Adipocyte (in vitro differentiated cells): ENCODE results near the gene SGIP1.

ENCODE experiments used
- DNase-seq: peaks from one replicate; pipeline ENCODE4 v3.0.0-alpha.2; 2015; ENCODE audit warnings: low read depth
- H3K27me3 ChIP-seq: replicated peaks from 2 replicates; pipeline ENCODE4 v1.7.0; 2013; ENCODE audit warnings: mild to moderate bottlenecking, low read length, moderate library complexity; ENCODE audit not compliant: control insufficient read depth, insufficient read depth
- H3K36me3 ChIP-seq: 2 replicates; pipeline ENCODE4 v1.7.0; 2013; ENCODE audit warnings: low read length, mild to moderate bottlenecking, moderate library complexity; ENCODE audit not compliant: control insufficient read depth, insufficient read depth, severe bottlenecking
- H3K4me1 ChIP-seq: 2 replicates; pipeline ENCODE4 v1.7.0; 2013; ENCODE audit warnings: mild to moderate bottlenecking, low read length, moderate library complexity; ENCODE audit not compliant: control insufficient read depth, insufficient read depth
- H3K4me3 ChIP-seq: 2 replicates; pipeline ENCODE4 v1.7.0; 2013; ENCODE audit warnings: mild to moderate bottlenecking, low read length, moderate library complexity
- H3K9ac ChIP-seq: 2 replicates; pipeline ENCODE4 v1.7.0; 2013; ENCODE audit warnings: mild to moderate bottlenecking, low read length, moderate library complexity
- H3K9me3 ChIP-seq: 2 replicates; pipeline ENCODE4 v1.7.0; 2013; ENCODE audit warnings: mild to moderate bottlenecking, low read length, moderate library complexity; ENCODE audit not compliant: control insufficient read depth

SGIP1 gene

DNA sequence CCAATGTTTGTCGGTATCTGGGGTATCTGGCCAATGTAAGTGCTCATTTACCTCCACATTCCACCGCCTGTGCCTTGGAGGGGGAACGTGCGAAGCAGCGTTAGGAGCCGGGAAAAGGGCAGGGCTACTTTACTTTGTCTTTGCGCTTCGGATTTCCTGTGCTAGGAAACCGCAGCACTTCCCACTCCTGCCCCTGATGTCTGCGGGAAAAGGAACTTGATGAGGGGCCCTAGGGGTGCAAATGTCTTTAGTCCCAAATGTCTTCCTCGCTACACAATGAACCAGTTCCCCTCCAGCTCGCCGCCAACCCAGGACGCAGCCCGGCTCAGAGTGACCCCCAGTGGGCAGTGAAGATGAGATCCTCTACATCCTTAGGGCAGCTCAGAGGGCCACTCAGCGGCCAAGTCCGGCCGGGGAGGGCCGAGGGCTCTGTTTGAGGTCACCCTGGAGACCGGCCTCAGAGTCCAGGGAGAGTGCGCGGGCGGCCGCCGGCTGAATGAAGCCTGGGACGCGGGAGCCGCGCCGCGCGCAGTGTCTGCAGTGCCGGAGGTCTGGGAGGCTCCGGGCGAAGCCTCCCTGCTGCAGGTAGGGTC is 218.1 kb downstream of the SGIP1 start, which contains the start of gene DYNLT5:
DYNLT5 (plus strand) TSS at position 460 of the 593 bp plus-strand sequence. CDS start 2,200 bp downstream, outside the sequence.
- Histone ChIP-seq H3K36me3 (no peaks in the 10 kb centered on the region), H3K4me1 (peaks cover 11% of the 10 kb centered on the region), H3K27me3 (no peaks in the 10 kb centered on the region), H3K9ac (peak within 1 kb of the TSS; percentile 50), H3K9me3 (no peaks in the 10 kb centered on the region), H3K4me3 (peak within 1 kb of the TSS; percentile 76)
- DNase-seq = peak; percentile 50

DNA sequence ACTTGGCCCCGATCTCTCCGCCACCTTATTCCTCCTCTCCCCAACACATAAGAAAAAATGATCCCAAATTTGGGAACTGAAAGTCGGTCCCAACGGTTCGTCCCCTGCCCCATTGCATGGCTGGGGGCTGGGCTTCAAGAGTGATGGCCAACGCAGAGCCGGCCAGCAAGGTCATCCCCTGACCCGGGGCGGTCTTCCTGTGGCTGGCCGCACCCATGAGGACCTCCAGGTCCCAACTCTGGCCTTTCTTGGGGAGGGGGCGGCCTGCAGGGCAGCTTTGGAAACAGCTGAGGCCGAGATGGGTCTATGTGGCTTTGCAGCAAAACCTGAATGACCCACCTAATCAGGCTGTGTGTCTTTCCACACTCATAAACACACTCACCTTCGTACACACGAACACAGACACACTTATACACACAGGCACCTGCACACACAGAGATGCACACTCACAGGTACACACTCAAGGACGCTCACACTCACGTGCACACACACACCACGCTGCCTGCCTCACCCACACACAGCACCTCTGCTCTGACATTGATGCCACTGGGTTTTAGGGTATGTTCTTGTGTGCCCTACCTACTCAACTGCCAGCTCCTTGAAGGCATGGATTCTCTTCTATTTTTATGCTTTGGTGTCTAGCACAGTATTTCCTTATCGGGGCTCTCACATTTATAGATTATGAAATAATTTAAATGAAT is 218.9 kb downstream of the SGIP1 start:
- Histone ChIP-seq H3K4me1 (peaks cover 6% of the 10 kb centered on the region), H3K9me3 (no peaks in the 10 kb centered on the region), H3K4me3 (peak overlapping the region; percentile 76), H3K9ac (peak overlapping the region; percentile 50), H3K27me3 (no peaks in the 10 kb centered on the region), H3K36me3 (no peaks in the 10 kb centered on the region)
- no peak for DNase-seq

DNA sequence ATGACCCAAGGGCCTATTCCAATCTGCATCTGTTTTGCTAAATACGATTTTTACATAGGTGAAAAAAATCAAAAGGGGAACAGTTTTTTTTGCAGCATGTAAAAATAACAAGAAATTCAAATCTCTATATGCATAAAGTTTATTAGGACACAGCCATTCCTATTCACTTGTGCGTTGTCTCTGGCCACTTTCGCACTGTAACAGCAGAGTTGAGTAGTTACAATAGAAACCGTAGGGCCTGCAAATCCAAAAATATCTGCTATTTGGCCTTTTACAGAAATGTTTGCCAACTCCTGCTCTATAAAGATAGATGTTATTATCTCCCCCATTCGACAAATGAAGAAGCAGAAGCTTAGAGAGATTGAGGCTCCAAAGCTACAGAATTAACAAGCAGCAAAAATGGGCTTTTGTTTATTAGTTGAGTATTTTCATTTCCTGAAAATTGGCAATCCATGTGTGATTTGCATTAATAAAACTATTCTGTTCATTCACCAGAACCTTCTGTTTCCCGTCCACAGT is 223.8 kb downstream of the SGIP1 start:
- H3K4me1 ChIP-seq = no peaks in the 10 kb centered on the region
- no peak for DNase-seq
- H3K9me3 ChIP-seq = no peaks in the 10 kb centered on the region

DNA sequence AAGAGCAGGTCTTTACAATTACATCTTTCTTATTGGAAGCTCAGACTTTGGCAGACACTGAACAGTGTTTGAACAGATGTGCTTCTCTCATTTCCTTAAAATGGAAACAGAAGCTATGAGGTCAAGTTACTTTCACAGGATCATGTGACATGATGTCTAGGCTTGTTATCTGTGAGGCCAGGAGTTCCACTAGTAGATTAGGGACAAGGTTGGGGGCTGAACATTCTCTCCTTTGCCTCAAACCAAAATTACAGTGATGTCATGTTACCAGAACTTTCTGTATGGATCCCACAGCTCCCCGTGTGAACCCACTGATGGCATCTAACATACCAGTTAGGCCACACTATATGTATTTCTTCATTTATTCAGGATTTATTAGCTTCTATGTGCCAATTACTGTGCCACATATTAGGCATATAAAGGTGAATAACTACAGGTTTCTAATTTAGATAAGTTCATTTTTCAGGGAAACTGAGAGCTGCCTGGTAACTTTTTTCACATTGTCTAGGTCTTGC is 224.3 kb downstream of the SGIP1 start:
- Histone ChIP-seq H3K9me3 (no peaks in the 10 kb centered on the region), H3K27me3 (no peaks in the 10 kb centered on the region)
- no peak for DNase-seq

More for the DNA sequence above, 223.8 kb downstream of the SGIP1 start:
- Histone ChIP-seq H3K9ac (no peak overlapping the region), H3K27me3 (no peaks in the 10 kb centered on the region), H3K36me3 (no peaks in the 10 kb centered on the region), H3K4me3 (no peak overlapping the region)

GRCh38 chr1:66760506-66760905 is 226.6 kb downstream of the SGIP1 start:
- Histone ChIP-seq H3K27me3 (no peaks in the 10 kb centered on the region), H3K4me1 (no peaks in the 10 kb centered on the region), H3K9ac (no peak overlapping the region), H3K9me3 (no peaks in the 10 kb centered on the region), H3K4me3 (no peak overlapping the region), H3K36me3 (no peaks in the 10 kb centered on the region)
- DNase-seq = no peak

More for the DNA sequence above, 224.3 kb downstream of the SGIP1 start:
- no peak overlapping the region for H3K9ac ChIP-seq
- no peaks in the 10 kb centered on the region for H3K4me1 ChIP-seq
- no peaks in the 10 kb centered on the region for H3K36me3 ChIP-seq
- no peak overlapping the region for H3K4me3 ChIP-seq

GRCh38 chr1:66761221-66761620 is 227.3 kb downstream of the SGIP1 start:
- Histone ChIP-seq H3K9me3 (no peaks in the 10 kb centered on the region), H3K4me1 (no peaks in the 10 kb centered on the region), H3K9ac (no peak overlapping the region), H3K4me3 (no peak overlapping the region), H3K36me3 (no peaks in the 10 kb centered on the region), H3K27me3 (no peaks in the 10 kb centered on the region)
- peak; percentile 45 for DNase-seq

GRCh38 chr1:66764994-66765578 is 231.1 kb downstream of the SGIP1 start:
- Histone ChIP-seq H3K4me3 (no peak overlapping the region), H3K27me3 (no peaks in the 10 kb centered on the region), H3K36me3 (no peaks in the 10 kb centered on the region), H3K9ac (no peak overlapping the region), H3K4me1 (no peaks in the 10 kb centered on the region), H3K9me3 (no peaks in the 10 kb centered on the region)
- peak; percentile 83 for DNase-seq

- Histone ChIP-seq H3K4me1 (no peaks in the 10 kb centered on the region), H3K4me3 (no peak overlapping the region), H3K9me3 (no peaks in the 10 kb centered on the region), H3K36me3 (no peaks in the 10 kb centered on the region), H3K9ac (no peak overlapping the region), H3K27me3 (no peaks in the 10 kb centered on the region)
- no peak for DNase-seq
Observed at GRCh38 chr1:66767626-66768025, 233.7 kb downstream of the SGIP1 start.

DNA sequence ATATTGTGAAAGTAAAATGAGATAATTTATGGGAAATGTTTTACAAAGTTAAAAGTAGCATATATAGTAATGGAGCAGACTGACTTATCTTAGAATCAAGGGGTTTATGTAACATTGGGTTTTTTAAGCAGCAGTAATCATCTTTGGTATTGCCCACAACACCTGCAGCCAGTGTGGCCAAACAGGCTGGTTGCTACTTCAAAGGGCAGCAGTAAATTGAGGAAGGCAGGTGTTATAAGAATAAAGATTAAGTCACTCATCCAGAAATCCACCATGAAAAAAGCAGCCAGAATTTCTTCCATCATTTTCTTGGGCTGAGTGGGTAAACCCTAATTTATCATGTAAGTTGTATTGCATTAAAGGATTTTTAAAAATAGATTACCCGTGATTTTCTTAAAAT is 235.0 kb downstream of the SGIP1 start:
- Histone ChIP-seq H3K9ac (no peak overlapping the region), H3K4me3 (no peak overlapping the region), H3K27me3 (no peaks in the 10 kb centered on the region), H3K4me1 (no peaks in the 10 kb centered on the region), H3K36me3 (no peaks in the 10 kb centered on the region), H3K9me3 (no peaks in the 10 kb centered on the region)
- no peak for DNase-seq

DNA sequence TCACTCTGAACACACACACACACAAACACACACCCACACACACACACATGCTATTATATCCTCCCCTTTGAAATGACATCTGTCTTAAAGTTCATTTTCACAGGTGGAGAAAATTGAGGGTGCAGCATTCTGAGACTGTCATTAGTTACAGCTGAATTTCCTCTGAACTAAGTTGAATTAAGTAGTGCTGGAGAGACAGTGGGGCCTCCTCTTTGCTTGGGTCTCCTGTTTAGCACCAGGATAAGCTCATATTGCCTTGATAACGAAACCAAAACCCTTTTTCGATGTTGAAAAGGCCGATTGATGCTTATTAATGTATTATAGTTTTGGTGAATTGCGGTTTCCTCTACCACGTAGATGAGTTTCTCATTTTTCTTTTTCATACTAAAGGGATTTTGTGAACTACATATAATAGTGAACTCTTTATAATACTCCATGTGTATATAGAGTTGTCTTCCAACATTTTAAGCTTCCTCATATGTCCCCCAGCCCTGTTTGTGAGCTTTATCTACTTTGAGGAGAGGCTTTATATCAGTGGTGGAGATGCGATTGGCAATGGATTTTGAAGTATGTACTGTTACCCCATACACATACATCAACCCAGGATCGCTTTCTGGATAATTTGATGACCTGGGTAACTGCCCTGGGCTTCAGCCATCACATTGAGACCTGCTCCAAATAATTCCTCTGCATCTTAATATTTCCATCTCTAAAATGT is 235.7 kb downstream of the SGIP1 start:
- Histone ChIP-seq H3K4me1 (no peaks in the 10 kb centered on the region), H3K27me3 (no peaks in the 10 kb centered on the region), H3K9me3 (no peaks in the 10 kb centered on the region), H3K4me3 (no peak overlapping the region), H3K9ac (no peak overlapping the region), H3K36me3 (no peaks in the 10 kb centered on the region)
- no peak for DNase-seq

GRCh38 chr1:66770240-66770639 is 236.3 kb downstream of the SGIP1 start:
- Histone ChIP-seq H3K4me3 (no peak overlapping the region), H3K4me1 (no peaks in the 10 kb centered on the region), H3K9me3 (no peaks in the 10 kb centered on the region)

More at GRCh38 chr1:66770240-66770639, 236.3 kb downstream of the SGIP1 start:
- Histone ChIP-seq H3K27me3 (no peaks in the 10 kb centered on the region), H3K36me3 (no peaks in the 10 kb centered on the region), H3K9ac (no peak overlapping the region)
- no peak for DNase-seq
